K562 (cell line): ENCODE measurements around the gene PLPPR2. TPM values are rescaled to one million over a fixed set of nuclear protein-coding genes. Genes with fewer than 3 reads are reported as not detected.

Source experiments
- ATAC-seq: fragments of 200-7000 bp; cut with Tn5 transposase; 3 replicates; pipeline ENCODE4 v1.9.1; 2020; ENCODE audit warnings: moderate library complexity
- BruUV-seq: library from RNA; stranded (reverse); fragments of 400-500 nt; replicated peaks from 2 replicates; lab custom pipeline; 2021; lab: Mats Ljungman, UMichigan
- CTCF ChIA-PET: fragments of 300-600 bp; formaldehyde crosslinking; extraction: SDS; loops from one replicate; lab custom pipeline; 2021; ENCODE audit warnings: low intra/inter-chr PET ratio; lab: Yijun Ruan, JAX
- POLR2A ChIA-PET: fragments of 300-600, 350-650 bp; sonication (Branson Sonifier 250); formaldehyde crosslinking; extraction: SDS; loops from one replicate; lab custom pipeline; 2021; ENCODE audit warnings: antibody characterized with exemption, inconsistent platforms; lab: Yijun Ruan, JAX
- DNase-seq, 4 experiments: peaks; one replicate each; pipeline versions ENCODE4 v3.0.0 to v3.0.0-alpha.2; 2011 to 2018; ENCODE audit warnings: low spot score in 3 of 4, mixed read lengths in 3 of 4; ENCODE audit errors: extremely low read depth in 1 of 4
- FAIRE-seq: peaks from 2 replicates; lab custom pipeline; 2011; peaks lifted over from hg19 to GRCh38; lab: Jason Lieb, UNC
- H2AFZ ChIP-seq: 2 replicates; pipeline ENCODE4 v1.6.0; 2011; ENCODE audit warnings: low read depth, low read length, control low read depth, inconsistent platforms
- H3K27ac ChIP-seq: fragments of 200-600 bp; 3 replicates; pipeline ENCODE4 v1.8.0; 2011; ENCODE audit warnings: low read depth, mild to moderate bottlenecking, control low read depth, inconsistent platforms, low read length, moderate library complexity, mixed read lengths; ENCODE audit errors: extremely low read depth
- H3K27me3 ChIP-seq, 2 experiments: fragments of 300-600 bp in 1 of 2; 2 replicates in 1 of 2; 3 replicates in 1 of 2; pipeline versions ENCODE4 v1.6.0 to v1.8.0; 2011; ENCODE audit warnings: inconsistent platforms in 2 of 2, low read length in 2 of 2, mild to moderate bottlenecking in 1 of 2, mixed read lengths in 1 of 2, moderate library complexity in 1 of 2; ENCODE audit not compliant: control insufficient read depth in 2 of 2, insufficient read depth in 2 of 2
- H3K36me3 ChIP-seq: fragments of 300-600 bp; 3 replicates; pipeline ENCODE4 v1.8.0; 2011; ENCODE audit warnings: mild to moderate bottlenecking, low read length, inconsistent platforms; ENCODE audit not compliant: control insufficient read depth, insufficient read depth
- H3K4me1 ChIP-seq, 2 experiments: fragments of 200-600 bp in 1 of 2; replicated peaks in 1 of 2; 2 replicates in 1 of 2; 3 replicates in 1 of 2; pipeline versions ENCODE4 v1.5.1 to v1.8.0; 2011; ENCODE audit warnings: inconsistent platforms in 2 of 2, low read length in 2 of 2, mild to moderate bottlenecking in 1 of 2, mixed read lengths in 1 of 2, moderate library complexity in 1 of 2; ENCODE audit not compliant: control insufficient read depth in 2 of 2, insufficient read depth in 2 of 2
- H3K4me2 ChIP-seq: 2 replicates; pipeline ENCODE4 v1.6.1; 2011; ENCODE audit warnings: low read length, control low read depth, inconsistent platforms, mixed read lengths; ENCODE audit not compliant: insufficient read depth
- H3K4me3 ChIP-seq: fragments of 200-600 bp; sonication (generic), shearing (Covaris generic); 2 replicates; pipeline ENCODE4 v1.5.1; 2016; ENCODE audit warnings: control low read depth, inconsistent platforms
- H3K79me2 ChIP-seq: fragments of 200-600 bp; 3 replicates; pipeline ENCODE4 v1.8.0; 2011; ENCODE audit warnings: low read length, inconsistent platforms; ENCODE audit not compliant: control insufficient read depth, insufficient read depth
- H3K9ac ChIP-seq, 2 experiments: 2 replicates each; pipeline versions ENCODE4 v1.6.0 to v1.6.1; 2011; ENCODE audit warnings: low read depth in 2 of 2, low read length in 2 of 2, control low read depth in 1 of 2, inconsistent platforms in 1 of 2, mild to moderate bottlenecking in 1 of 2, mixed read lengths in 1 of 2; ENCODE audit not compliant: insufficient read depth in 1 of 2
- H3K9me1 ChIP-seq: one replicate; pipeline ENCODE4 v1.6.0; 2011; ENCODE audit warnings: inconsistent platforms, mild to moderate bottlenecking, low read length, moderate library complexity; ENCODE audit not compliant: control insufficient read depth, insufficient read depth
- H3K9me3 ChIP-seq: replicated peaks from 2 replicates; pipeline ENCODE4 v1.5.1; 2011; ENCODE audit warnings: low read depth, low read length, inconsistent platforms; ENCODE audit not compliant: control insufficient read depth, insufficient read depth
- H4K20me1 ChIP-seq: replicated peaks from 2 replicates; pipeline ENCODE4 v1.6.1; 2011; ENCODE audit warnings: low read length, inconsistent platforms, mixed read lengths; ENCODE audit not compliant: control insufficient read depth, insufficient read depth
- BMI1 ChIP-seq: fragments of 150-350 bp; IDR thresholded peaks from 2 replicates; pipeline ENCODE4 v1.6.1; 2014; ENCODE audit warnings: low read length
- CSDE1 ChIP-seq, 2 experiments: fragments of 450-650 bp; IDR thresholded peaks; 2 replicates each; pipeline ENCODE4 v1.6.1; 2016; ENCODE audit warnings: mild to moderate bottlenecking in 1 of 2
- HCFC1 ChIP-seq: IDR thresholded peaks from 2 replicates; pipeline ENCODE4 v1.6.1; 2012; ENCODE audit warnings: low read depth, low read length, improper control_type of control experiment
- MAFF ChIP-seq: IDR thresholded peaks from 2 replicates; pipeline ENCODE4 v1.6.1; 2012; ENCODE audit warnings: low read length, improper control_type of control experiment
- MBD2 ChIP-seq: sonication (generic); IDR thresholded peaks from 2 replicates; pipeline ENCODE4 v1.6.1; 2016; ENCODE audit warnings: low read depth, borderline replicate concordance
- MXI1 ChIP-seq: IDR thresholded peaks from 2 replicates; pipeline ENCODE4 v1.6.1; 2011; ENCODE audit warnings: low read depth, mild to moderate bottlenecking, improper control_type of control experiment, low read length
- MYNN ChIP-seq, 2 experiments: sonication (generic); formaldehyde crosslinking in 1 of 2; IDR thresholded peaks; 2 replicates each; pipeline versions ENCODE4 v1.5.0 to v1.6.1; 2016 to 2020; ENCODE audit warnings: antibody characterized with exemption in 1 of 2, missing genetic modification reagents in 1 of 2
- NEUROD1 ChIP-seq: fragments of 150-350 bp; IDR thresholded peaks from 2 replicates; pipeline ENCODE4 v1.6.1; 2014; ENCODE audit warnings: borderline replicate concordance, low read length, low read depth; ENCODE audit not compliant: partially characterized antibody
- NKRF ChIP-seq: fragments of 450-650 bp; IDR thresholded peaks from 2 replicates; pipeline ENCODE4 v1.6.1; 2016; ENCODE audit warnings: borderline replicate concordance
- PBX2 ChIP-seq, 2 experiments: IDR thresholded peaks in 1 of 2; conservative IDR thresholded peaks in 1 of 2; 2 replicates each; pipeline ENCODE4 v1.6.1; 2016; ENCODE audit warnings: low read depth in 2 of 2, mild to moderate bottlenecking in 1 of 2, missing compliant biosample characterization in 1 of 2, missing genetic modification characterization in 1 of 2, moderate library complexity in 1 of 2
- PKNOX1 ChIP-seq: fragments of 450-650 bp; IDR thresholded peaks from 2 replicates; pipeline ENCODE4 v1.6.1; 2016
- RBM22 ChIP-seq: fragments of 200-400 bp; formaldehyde crosslinking; IDR thresholded peaks from 2 replicates; pipeline ENCODE4 v1.6.1; 2018; ENCODE audit warnings: low read length, low read depth; ENCODE audit not compliant: poor library complexity, severe bottlenecking
- RBM39 ChIP-seq: fragments of 200-400 bp; formaldehyde crosslinking; optimal IDR thresholded peaks from 2 replicates; pipeline ENCODE3; 2018; ENCODE audit warnings: low read depth, low read length
- RFX1 ChIP-seq: fragments of 450-650 bp; IDR thresholded peaks from 2 replicates; pipeline ENCODE4 v1.6.1; 2016; ENCODE audit warnings: mild to moderate bottlenecking, moderate library complexity
- WGBS: fragments of 100-300 bp; shearing (Covaris generic); methylation state at CpG from one replicate; pipeline ENCODE4 v1.1.6; 2016; ENCODE audit warnings: low coverage, mixed read lengths; ENCODE audit not compliant: insufficient coverage; ENCODE audit errors: missing lambda C conversion rate; 5-methylcytosine and 5-hydroxymethylcytosine counted together
- in situ Hi-C: fragments of 300-500 bp; cut with MboI; formaldehyde crosslinking; loops from 4 replicates; pipeline ENCODE4 v1.15.0; 2018; ENCODE audit warnings: inconsistent platforms, mixed read lengths
- intact Hi-C: fragments of 100-400 bp; cut with micrococcal nuclease; formaldehyde crosslinking; loops from 2 replicates; pipeline ENCODE4 v1.14.2; 2022
- polyA plus RNA-seq, 8 experiments: library from polyadenylated mRNA; depleted of rRNA in 4 of 8; stranded (reverse) in 5 of 8; unstranded in 3 of 8; fragments of >200 nt; fragmentation: Nextera tagmentation in 2 of 8; fragmentation: Illumina TruSeq in 1 of 8; extraction: Ambion mirVana in 2 of 8; extraction: Trizol in 1 of 8; gene quantifications; 2 replicates each; pipeline versions ENCODE4 v1.2.1 to v1.2.3, GENCODE V29; 2011 to 2014; ENCODE audit warnings: inconsistent platforms in 1 of 8, missing spikeins in 1 of 8
- total RNA-seq, 7 experiments: library from RNA; depleted of rRNA in 6 of 7; stranded (reverse); fragments of >200 nt in 6 of 7; fragmentation: Illumina TruSeq in 2 of 7; extraction: Trizol in 2 of 7; gene quantifications; 2 replicates each; pipeline versions ENCODE4 v1.2.1 to v1.2.3, GENCODE V29; 2011 to 2021; ENCODE audit warnings: low replicate concordance in 1 of 7

The PLPPR2 gene
- total and polyA plus RNA-seq, 9 of the 15 experiments (the other 6 are each of a cell fraction or from before 2014, with no cell fraction given), result 0.49 to 15.9 (median 3.4) TPM

- Histone ChIP-seq H3K9me1 (no peaks in the 10 kb centered on the region), H3K4me1 (peaks cover 22 to 29% of the 10 kb centered on the region in 2 experiments), H3K36me3 (peaks cover 13% of the 10 kb centered on the region), H3K27ac (no peak overlapping the region; the same call in 2 of the 3 replicates), H3K79me2 (peaks cover 16% of the 10 kb centered on the region; the same call in 2 of the 3 replicates), H3K9me3 (no peaks in the 10 kb centered on the region), H2AFZ (peak overlapping the region; percentile 97; the same call in 1 of the 2 replicates), H3K27me3 (no peaks in the 10 kb centered on the region), H4K20me1 (peaks cover 11% of the 10 kb centered on the region; the same call in 1 of the 2 replicates), H3K9ac (peak overlapping the region in 1 of 2 experiments; percentile 77; a peak in 2 of 4 replicates), H3K4me3 (0 out of 2 replicates have a peak overlapping the region, but pooled peaks have one; percentile 59), H3K4me2 (peak overlapping the region; percentile 84)
- TF ChIP-seq PKNOX1, result peak; percentile 97
- TF ChIP-seq RBM22, result peak; percentile 54
- no peak for TF ChIP-seq NKRF
- TF ChIP-seq MAFF, result no peak
- peak; percentile 45; the same call in 1 of the 2 replicates for TF ChIP-seq MBD2
- no peak for TF ChIP-seq RBM39
- TF ChIP-seq CSDE1 (IDR thresholded peaks at IDR 0.05), result peak in 1 of 2 experiments; percentile 96; a peak in 2 of 4 replicates
- peak; percentile 91 for TF ChIP-seq NEUROD1
- no peak for TF ChIP-seq HCFC1
- peak; percentile 99 for TF ChIP-seq MXI1
- TF ChIP-seq BMI1, result peak; percentile 94
- TF ChIP-seq PBX2 (CRISPR knock-in tag; IDR thresholded peaks at IDR 0.05; ENCODE audit: low read depth), result peak; percentile 79
- TF ChIP-seq PBX2 (tag; conservative IDR thresholded peaks at IDR 0.05; ENCODE audit: low read depth), result peak; percentile 84
- peak; percentile 97 for TF ChIP-seq MYNN (IDR thresholded peaks at IDR 0.05)
- TF ChIP-seq MYNN (CRISPR knock-in tag; IDR thresholded peaks at IDR 0.05), result no peak
- TF ChIP-seq RFX1, result peak; percentile 98
- FAIRE-seq, result no peak
- intact Hi-C loops, result no loop called here
- BruUV-seq, result no TSS peak
- no peak for ATAC-seq
- DNase-seq, result peak in 1 of 4 experiments; percentile 43
- POLR2A ChIA-PET, result interaction anchor here (0.8 to 3.6 kb wide), 6 partner anchors 10 to 94 kb away, joined by 3 to 36 read pairs (median 4); partner anchors contain the start of genes EPOR and RAB3D
- CTCF ChIA-PET, result no interaction called here
- 46% methylated on average over 10 of the region's 10 CpGs for WGBS
- in situ Hi-C loops, result no loop called here
Observed at GRCh38 chr19:11373166-11373884, 18.1 kb downstream of the PLPPR2 start.
